ENCODE data around the gene OR10P1.

DNA sequence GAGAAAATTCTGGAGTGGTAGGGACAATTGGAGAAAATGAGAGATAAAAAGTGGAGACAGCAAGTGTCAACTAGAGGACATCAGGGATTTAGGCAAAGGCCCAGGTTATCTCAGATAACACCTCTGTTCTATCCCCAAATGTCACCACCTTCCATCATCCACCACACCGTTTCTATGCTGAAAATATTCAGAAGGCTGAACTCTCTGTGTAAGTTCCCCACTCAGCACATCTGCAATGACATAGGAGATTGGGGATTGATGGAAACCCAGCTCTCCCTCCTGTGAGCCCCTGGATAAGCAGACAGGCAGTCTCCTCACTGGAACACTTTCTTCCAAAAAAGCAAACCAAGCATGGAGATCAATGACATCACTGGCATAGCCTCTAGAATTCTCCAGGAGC lies 5.6 kb upstream of the OR10P1 start:
- TF ChIP-seq ZZZ3 (IDR thresholded peaks at IDR 0.05; ENCODE audit: control insufficient read depth, insufficient read length, low read depth) (no peak), MYC (IDR thresholded peaks at IDR 0.05; ENCODE audit: insufficient read depth, insufficient read length, insufficient replicate concordance, low read length, severe bottlenecking) (no peak)
- TF ChIP-seq, protein P1, sequence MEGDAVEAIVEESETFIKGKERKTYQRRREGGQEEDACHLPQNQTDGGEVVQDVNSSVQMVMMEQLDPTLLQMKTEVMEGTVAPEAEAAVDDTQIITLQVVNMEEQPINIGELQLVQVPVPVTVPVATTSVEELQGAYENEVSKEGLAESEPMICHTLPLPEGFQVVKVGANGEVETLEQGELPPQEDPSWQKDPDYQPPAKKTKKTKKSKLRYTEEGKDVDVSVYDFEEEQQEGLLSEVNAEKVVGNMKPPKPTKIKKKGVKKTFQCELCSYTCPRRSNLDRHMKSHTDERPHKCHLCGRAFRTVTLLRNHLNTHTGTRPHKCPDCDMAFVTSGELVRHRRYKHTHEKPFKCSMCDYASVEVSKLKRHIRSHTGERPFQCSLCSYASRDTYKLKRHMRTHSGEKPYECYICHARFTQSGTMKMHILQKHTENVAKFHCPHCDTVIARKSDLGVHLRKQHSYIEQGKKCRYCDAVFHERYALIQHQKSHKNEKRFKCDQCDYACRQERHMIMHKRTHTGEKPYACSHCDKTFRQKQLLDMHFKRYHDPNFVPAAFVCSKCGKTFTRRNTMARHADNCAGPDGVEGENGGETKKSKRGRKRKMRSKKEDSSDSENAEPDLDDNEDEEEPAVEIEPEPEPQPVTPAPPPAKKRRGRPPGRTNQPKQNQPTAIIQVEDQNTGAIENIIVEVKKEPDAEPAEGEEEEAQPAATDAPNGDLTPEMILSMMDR (IDR thresholded peaks at IDR 0.05 in 2 of 3, conservative IDR thresholded peaks at IDR 0.05 in 1 of 3; ENCODE audit: control insufficient read depth in 2 of 3, extremely low read depth in 1 of 3, insufficient read depth in 1 of 3, low read depth in 3 of 3, low read length in 3 of 3) = no peak

Measured in GM12878 (cell line).